Keratinocyte (primary cell): ENCODE results near the gene MYPN. TPM values are rescaled to one million over a fixed set of nuclear protein-coding genes. Genes with fewer than 3 reads are reported as not detected.

Source experiments
- DNase-seq: peaks from one replicate; pipeline ENCODE4 v3.0.0-alpha.2; 2011; ENCODE audit warnings: low read depth, missing footprints, low spot score
- FAIRE-seq: peaks from 2 replicates; lab custom pipeline; 2011; peaks lifted over from hg19 to GRCh38; lab: Jason Lieb, UNC
- H2AFZ ChIP-seq: 2 replicates; pipeline ENCODE4 v1.6.0; 2012; ENCODE audit warnings: low read length, control low read depth, inconsistent platforms; ENCODE audit not compliant: control insufficient read depth
- H3K27ac ChIP-seq: 2 replicates; pipeline ENCODE4 v1.5.1; 2011; ENCODE audit warnings: low read length; ENCODE audit not compliant: control insufficient read depth, insufficient read depth
- H3K27me3 ChIP-seq: 3 replicates; pipeline ENCODE4 v1.6.0; 2011; ENCODE audit warnings: low read length; ENCODE audit not compliant: control insufficient read depth, insufficient read depth; ENCODE audit errors: extremely low read depth
- H3K36me3 ChIP-seq, 2 experiments: 2 replicates in 1 of 2; 3 replicates in 1 of 2; pipeline ENCODE4 v1.5.1; 2011; ENCODE audit warnings: low read length in 2 of 2, mild to moderate bottlenecking in 1 of 2; ENCODE audit not compliant: control insufficient read depth in 2 of 2, insufficient read depth in 2 of 2; ENCODE audit errors: extremely low read depth in 1 of 2
- H3K4me1 ChIP-seq: 3 replicates; pipeline ENCODE4 v1.5.1; 2011; ENCODE audit warnings: low read length; ENCODE audit not compliant: control insufficient read depth, insufficient read depth; ENCODE audit errors: extremely low read depth
- H3K4me2 ChIP-seq: 3 replicates; pipeline ENCODE4 v1.6.0; 2011; ENCODE audit warnings: low read depth, low read length; ENCODE audit not compliant: control insufficient read depth, insufficient read depth; ENCODE audit errors: extremely low read depth
- H3K4me3 ChIP-seq, 3 experiments: fragments of 200-600 bp in 1 of 3; sonication (generic) in 1 of 3; 2 replicates in 2 of 3; 3 replicates in 1 of 3; pipeline ENCODE4 v1.5.1; 2011 to 2016; ENCODE audit warnings: low read length in 3 of 3, mild to moderate bottlenecking in 3 of 3, control low read depth in 2 of 3, inconsistent platforms in 1 of 3, low read depth in 1 of 3, mixed read lengths in 1 of 3, mixed run types in 1 of 3, moderate library complexity in 1 of 3; ENCODE audit not compliant: control insufficient read depth in 2 of 3, insufficient read depth in 2 of 3; ENCODE audit errors: extremely low read depth in 1 of 3
- H3K79me2 ChIP-seq: 2 replicates; pipeline ENCODE4 v1.6.0; 2012; ENCODE audit warnings: low read length; ENCODE audit not compliant: control insufficient read depth, insufficient read depth
- H3K9ac ChIP-seq: 3 replicates; pipeline ENCODE4 v1.6.0; 2011; ENCODE audit warnings: low read length; ENCODE audit not compliant: control insufficient read depth, insufficient read depth; ENCODE audit errors: extremely low read depth
- H3K9me1 ChIP-seq: 3 replicates; pipeline ENCODE4 v1.6.0; 2011; ENCODE audit warnings: low read length; ENCODE audit not compliant: control insufficient read depth, insufficient read depth; ENCODE audit errors: extremely low read depth
- H3K9me3 ChIP-seq: 2 replicates; pipeline ENCODE4 v1.5.1; 2012; ENCODE audit warnings: low read depth, low read length; ENCODE audit not compliant: control insufficient read depth
- H4K20me1 ChIP-seq: 3 replicates; pipeline ENCODE4 v1.6.0; 2011; ENCODE audit warnings: low read length; ENCODE audit not compliant: control insufficient read depth, insufficient read depth; ENCODE audit errors: extremely low read depth
- EZH2 ChIP-seq: IDR thresholded peaks from one replicate; pipeline ENCODE4 v1.6.1; 2012; ENCODE audit warnings: inconsistent platforms, mild to moderate bottlenecking, low read length, moderate library complexity
- dilution Hi-C: fragments of 300-500 bp; cut with MboI; formaldehyde crosslinking; loops from one replicate; pipeline ENCODE4 v1.7.0; 2020; ENCODE audit warnings: low sequenced_read_pairs; ENCODE audit not compliant: extremely low pct_ligation_motif_present
- polyA plus RNA-seq, 5 experiments: library from polyadenylated mRNA; depleted of rRNA in 3 of 5; stranded (reverse) in 3 of 5; stranded (forward) in 1 of 5; unstranded in 1 of 5; fragments of >200 nt; gene quantifications; 1 replicate in 1 of 5; 2 replicates in 3 of 5; 3 replicates in 1 of 5; pipeline versions ENCODE4 v1.2.1 to v1.2.3, GENCODE V29; 2011 to 2012; ENCODE audit warnings: missing spikeins in 2 of 5, low read depth in 1 of 5, low replicate concordance in 1 of 5
- TF ChIP-seq, protein P1 (sequence below), 3 experiments: IDR thresholded peaks in 1 of 3; conservative IDR thresholded peaks in 1 of 3; optimal IDR thresholded peaks in 1 of 3; 2 replicates in 2 of 3; 3 replicates in 1 of 3; pipeline versions ENCODE3 to v1.5.1; 2011; ENCODE audit warnings: low read length in 3 of 3, mild to moderate bottlenecking in 3 of 3, moderate library complexity in 2 of 3, control low read depth in 1 of 3, inconsistent platforms in 1 of 3; ENCODE audit not compliant: insufficient read depth in 2 of 3; ENCODE audit errors: extremely low read depth in 1 of 3

MYPN gene
- polyA plus RNA-seq, 1 donor (not counting 4 experiments of a cell fraction or from before 2014, with no cell fraction given), result 0.42 TPM

DNA sequence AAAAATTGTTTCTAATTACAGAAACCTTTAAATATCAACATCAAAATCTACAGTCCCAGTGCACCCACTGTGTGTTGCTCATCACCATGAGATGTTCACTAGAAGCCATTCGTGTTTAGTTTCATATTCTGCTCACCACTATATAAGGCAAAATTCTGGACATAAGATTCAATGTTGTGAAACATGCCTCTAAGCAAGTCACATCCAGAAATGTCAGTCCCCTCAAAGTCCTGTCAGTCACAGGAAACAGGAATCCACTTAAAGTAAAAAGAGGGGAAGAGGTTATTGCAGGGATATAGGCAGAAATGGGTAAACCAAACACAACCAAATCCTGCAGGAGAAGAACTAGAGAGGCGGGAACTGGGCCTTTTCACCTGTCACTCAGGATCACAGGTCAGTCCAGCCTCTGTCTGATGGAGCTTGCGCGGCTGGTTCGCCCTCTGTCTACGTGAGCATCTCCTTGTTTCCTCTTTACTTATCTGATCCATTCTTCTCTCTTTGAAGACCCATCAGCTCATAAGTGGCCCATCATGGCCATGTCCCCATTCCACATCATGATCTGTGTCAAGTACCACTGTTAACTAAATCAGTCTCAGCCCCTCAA is 58.4 kb downstream of the MYPN start:
- Histone ChIP-seq H3K4me1 (no peaks in the 10 kb centered on the region), H3K27ac (no peak overlapping the region), H3K9ac (no peak overlapping the region), H3K9me1 (no peaks in the 10 kb centered on the region), H3K9me3 (no peaks in the 10 kb centered on the region), H3K4me2 (no peak overlapping the region), H3K4me3 (no peak overlapping the region), H3K36me3 (no peaks in the 10 kb centered on the region), H3K27me3 (no peaks in the 10 kb centered on the region), H4K20me1 (no peaks in the 10 kb centered on the region), H2AFZ (no peak overlapping the region), H3K79me2 (no peaks in the 10 kb centered on the region)
- no peak for DNase-seq
- TF ChIP-seq, protein P1, sequence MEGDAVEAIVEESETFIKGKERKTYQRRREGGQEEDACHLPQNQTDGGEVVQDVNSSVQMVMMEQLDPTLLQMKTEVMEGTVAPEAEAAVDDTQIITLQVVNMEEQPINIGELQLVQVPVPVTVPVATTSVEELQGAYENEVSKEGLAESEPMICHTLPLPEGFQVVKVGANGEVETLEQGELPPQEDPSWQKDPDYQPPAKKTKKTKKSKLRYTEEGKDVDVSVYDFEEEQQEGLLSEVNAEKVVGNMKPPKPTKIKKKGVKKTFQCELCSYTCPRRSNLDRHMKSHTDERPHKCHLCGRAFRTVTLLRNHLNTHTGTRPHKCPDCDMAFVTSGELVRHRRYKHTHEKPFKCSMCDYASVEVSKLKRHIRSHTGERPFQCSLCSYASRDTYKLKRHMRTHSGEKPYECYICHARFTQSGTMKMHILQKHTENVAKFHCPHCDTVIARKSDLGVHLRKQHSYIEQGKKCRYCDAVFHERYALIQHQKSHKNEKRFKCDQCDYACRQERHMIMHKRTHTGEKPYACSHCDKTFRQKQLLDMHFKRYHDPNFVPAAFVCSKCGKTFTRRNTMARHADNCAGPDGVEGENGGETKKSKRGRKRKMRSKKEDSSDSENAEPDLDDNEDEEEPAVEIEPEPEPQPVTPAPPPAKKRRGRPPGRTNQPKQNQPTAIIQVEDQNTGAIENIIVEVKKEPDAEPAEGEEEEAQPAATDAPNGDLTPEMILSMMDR (optimal IDR thresholded peaks at IDR 0.05 in 1 of 3, IDR thresholded peaks at IDR 0.05 in 1 of 3, conservative IDR thresholded peaks at IDR 0.05 in 1 of 3; ENCODE audit: extremely low read depth in 1 of 3, insufficient read depth in 2 of 3, low read length in 3 of 3), result no peak
- TF ChIP-seq EZH2, result no peak
- FAIRE-seq, result no peak
- dilution Hi-C loops, result no loop called here

GRCh38 chr10:68171539-68172080 is 62.3 kb downstream of the MYPN start:
- TF ChIP-seq EZH2, result no peak
- TF ChIP-seq, protein P1 (optimal IDR thresholded peaks at IDR 0.05 in 1 of 3, IDR thresholded peaks at IDR 0.05 in 1 of 3, conservative IDR thresholded peaks at IDR 0.05 in 1 of 3; ENCODE audit: extremely low read depth in 1 of 3, insufficient read depth in 2 of 3, low read length in 3 of 3), result no peak
- H3K27ac ChIP-seq, result no peak overlapping the region
- H3K4me2 ChIP-seq, result no peak overlapping the region
- DNase-seq (no peak), FAIRE-seq (no peak)
- no peaks in the 10 kb centered on the region for H3K79me2 ChIP-seq
- no peaks in the 10 kb centered on the region for H3K9me1 ChIP-seq
- H3K4me3 ChIP-seq, result no peak overlapping the region
- H3K4me1 ChIP-seq, result peaks cover 6% of the 10 kb centered on the region
- no peak overlapping the region for H2AFZ ChIP-seq
- H3K9me3 ChIP-seq, result no peaks in the 10 kb centered on the region
- dilution Hi-C loops, result no loop called here
- H3K27me3 ChIP-seq, result no peaks in the 10 kb centered on the region
- no peaks in the 10 kb centered on the region for H3K36me3 ChIP-seq
- H4K20me1 ChIP-seq, result no peaks in the 10 kb centered on the region
- H3K9ac ChIP-seq, result no peak overlapping the region
